HG03045 (cell line): ENCODE results near the gene LIPC.

Experiments used
- ATAC-seq: cut with Tn5 transposase; IDR thresholded peaks from one replicate; pipeline ENCODE4 v1.9.1; 2021; ENCODE audit warnings: mild to moderate bottlenecking, moderate library complexity; ENCODE audit not compliant: unreplicated experiment

Gene LIPC

GRCh38 chr15:58551084-58551763, 119.4 kb downstream of the LIPC start:
- ATAC-seq, result no peak

- ATAC-seq, result no peak
Measured at GRCh38 chr15:58551764-58552504, 120.1 kb downstream of the LIPC start.

- no peak for ATAC-seq
Measured at GRCh38 chr15:58552505-58553364, 120.9 kb downstream of the LIPC start.

GRCh38 chr15:58553365-58553918, 121.7 kb downstream of the LIPC start:
- ATAC-seq, result no peak

GRCh38 chr15:58554758-58555157, 123.0 kb downstream of the LIPC start:
- ATAC-seq, result no peak

GRCh38 chr15:58555162-58556027, 123.6 kb downstream of the LIPC start:
- no peak for ATAC-seq

- ATAC-seq, result no peak
Measured at GRCh38 chr15:58556028-58556361, 124.2 kb downstream of the LIPC start.

GRCh38 chr15:58556541-58556940, 124.8 kb downstream of the LIPC start:
- no peak for ATAC-seq

- no peak for ATAC-seq
Measured at GRCh38 chr15:58558777-58559176, 127.0 kb downstream of the LIPC start.

- ATAC-seq, result no peak
Measured at GRCh38 chr15:58559904-58560588, 128.3 kb downstream of the LIPC start.

- no peak for ATAC-seq
Measured at GRCh38 chr15:58561321-58561720, 129.5 kb downstream of the LIPC start.

- ATAC-seq, result no peak
Measured at GRCh38 chr15:58562135-58562534, 130.3 kb downstream of the LIPC start.

GRCh38 chr15:58564981-58565380, 133.2 kb downstream of the LIPC start:
- ATAC-seq, result no peak

- ATAC-seq, result no peak
Measured at GRCh38 chr15:58565619-58566018, 133.8 kb downstream of the LIPC start.

GRCh38 chr15:58566029-58566428, 134.2 kb downstream of the LIPC start:
- ATAC-seq, result no peak

- no peak for ATAC-seq
Measured at GRCh38 chr15:58568157-58568571, 136.4 kb downstream of the LIPC start.

- ATAC-seq, result no peak
Measured at GRCh38 chr15:58569455-58569854, 137.7 kb downstream of the LIPC start.

GRCh38 chr15:58571491-58571890, 139.7 kb downstream of the LIPC start:
- no peak for ATAC-seq

- no peak for ATAC-seq
Measured at GRCh38 chr15:58572521-58572920, 140.7 kb downstream of the LIPC start.

- ATAC-seq, result no peak
Measured at GRCh38 chr15:58573270-58573669, 141.5 kb downstream of the LIPC start.
